HFF-Myc (cell line): ENCODE measurements around the gene EGF.
A peak's percentile ranks its signal among the peaks of the same experiment; 100 is the strongest.
"Not testable (repeated sequence)": the region's sequence is repeated elsewhere in the genome, so short reads cannot be mapped to it uniquely, and the experiment has no call there.

ENCODE experiments used
- DNase-seq: peaks from one replicate; pipeline ENCODE4 v3.0.0-alpha.2; 2011; ENCODE audit warnings: low read depth; ENCODE audit errors: extremely low read depth
- H3K4me3 ChIP-seq: replicated peaks from 2 replicates; pipeline ENCODE4 v1.5.1; 2011; ENCODE audit warnings: low read depth, mild to moderate bottlenecking, control low read depth, low read length
- CTCF ChIP-seq: IDR thresholded peaks from 2 replicates; pipeline ENCODE4 v1.5.1; 2012; ENCODE audit warnings: mild to moderate bottlenecking, low read depth, low read length, control low read depth; ENCODE audit errors: missing control alignments

The EGF gene

GRCh38 chr4:110033355-110034025 lies 120.8 kb downstream of the EGF start:
- H3K4me3 ChIP-seq, result no peak overlapping the region
- TF ChIP-seq CTCF, result no peak
- no peak for DNase-seq

GRCh38 chr4:110034026-110034393 lies 121.3 kb downstream of the EGF start:
- no peak for DNase-seq
- no peak overlapping the region for H3K4me3 ChIP-seq
- no peak for TF ChIP-seq CTCF

GRCh38 chr4:110039164-110039563 lies 126.5 kb downstream of the EGF start:
- DNase-seq, H3K4me3 ChIP-seq: not testable (repeated sequence)

GRCh38 chr4:110041735-110042134 lies 129.1 kb downstream of the EGF start:
- DNase-seq, result no peak
- no peak overlapping the region for H3K4me3 ChIP-seq
- no peak for TF ChIP-seq CTCF

GRCh38 chr4:110042545-110043517 lies 130.1 kb downstream of the EGF start:
- no peak for DNase-seq
- TF ChIP-seq CTCF, result no peak
- H3K4me3 ChIP-seq, result no peak overlapping the region

GRCh38 chr4:110046588-110047049 lies 133.9 kb downstream of the EGF start:
- peak; percentile 78 for DNase-seq

More at GRCh38 chr4:110046588-110047049, 133.9 kb downstream of the EGF start:
- no peak overlapping the region for H3K4me3 ChIP-seq
- TF ChIP-seq CTCF, result no peak
